ENCODE data around the gene HEY2.

HEY2 gene

GRCh38 chr6:125743604-125744003 is 5.8 kb upstream of the HEY2 start:
- DNase-seq (ENCODE audit: low read depth in 2 of 2) = no peak

DNA sequence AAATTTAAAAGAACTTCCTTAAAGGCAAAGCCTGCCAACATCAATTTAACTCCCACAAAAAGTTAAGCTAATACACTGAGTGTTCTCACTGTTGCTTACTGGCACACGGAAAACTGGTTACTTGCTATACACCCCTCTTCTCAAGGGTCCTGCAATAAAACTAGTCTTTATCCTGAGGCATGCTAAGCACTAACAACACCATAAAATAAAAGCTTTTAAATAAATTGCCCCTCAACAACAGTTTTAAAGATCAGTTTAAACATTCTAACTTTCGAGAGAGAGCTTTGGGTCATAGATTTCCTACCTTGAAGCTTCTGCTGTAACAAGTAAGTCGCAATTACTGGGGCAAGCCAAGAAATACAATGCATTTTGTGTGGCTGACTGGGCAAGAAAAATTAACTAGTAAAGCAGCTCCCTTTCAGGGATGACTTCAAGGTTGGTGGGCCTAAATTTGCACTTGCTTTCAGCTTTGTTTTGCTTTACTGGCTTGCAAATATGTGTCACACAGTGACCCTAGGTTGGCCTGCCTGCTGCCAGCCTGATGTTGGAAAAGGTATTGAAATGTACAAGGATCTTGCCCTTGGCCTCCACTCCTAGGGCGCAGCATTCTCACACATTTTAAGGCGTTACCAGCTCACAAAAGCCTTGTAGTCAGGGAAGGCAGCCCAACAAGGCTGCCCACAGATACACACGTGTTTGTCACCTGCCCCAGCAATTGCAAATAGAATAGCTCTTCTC is 4.0 kb upstream of the HEY2 start:
- no peak for DNase-seq (ENCODE audit: low read depth in 2 of 2)

DNA sequence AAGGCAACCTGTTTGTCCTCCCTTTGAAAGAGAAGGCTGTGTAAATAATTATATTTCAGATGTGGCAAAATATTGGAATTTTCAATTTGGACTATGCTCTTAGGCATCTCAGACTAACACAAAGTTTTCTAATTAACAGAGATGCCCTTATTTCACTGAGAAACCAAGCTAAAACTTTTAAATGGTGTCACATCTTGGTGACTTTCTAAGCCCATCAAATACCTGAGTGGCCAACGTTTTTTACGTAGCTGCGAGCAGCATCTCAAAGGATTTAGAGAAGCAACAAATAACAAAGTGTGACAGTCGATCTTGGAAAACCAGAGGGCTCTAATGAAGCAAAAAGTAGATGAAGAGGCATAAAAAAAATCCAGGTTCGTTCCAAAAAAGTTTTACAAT is 3.4 kb upstream of the HEY2 start:
- DNase-seq (ENCODE audit: low read depth in 2 of 2) = no peak

DNA sequence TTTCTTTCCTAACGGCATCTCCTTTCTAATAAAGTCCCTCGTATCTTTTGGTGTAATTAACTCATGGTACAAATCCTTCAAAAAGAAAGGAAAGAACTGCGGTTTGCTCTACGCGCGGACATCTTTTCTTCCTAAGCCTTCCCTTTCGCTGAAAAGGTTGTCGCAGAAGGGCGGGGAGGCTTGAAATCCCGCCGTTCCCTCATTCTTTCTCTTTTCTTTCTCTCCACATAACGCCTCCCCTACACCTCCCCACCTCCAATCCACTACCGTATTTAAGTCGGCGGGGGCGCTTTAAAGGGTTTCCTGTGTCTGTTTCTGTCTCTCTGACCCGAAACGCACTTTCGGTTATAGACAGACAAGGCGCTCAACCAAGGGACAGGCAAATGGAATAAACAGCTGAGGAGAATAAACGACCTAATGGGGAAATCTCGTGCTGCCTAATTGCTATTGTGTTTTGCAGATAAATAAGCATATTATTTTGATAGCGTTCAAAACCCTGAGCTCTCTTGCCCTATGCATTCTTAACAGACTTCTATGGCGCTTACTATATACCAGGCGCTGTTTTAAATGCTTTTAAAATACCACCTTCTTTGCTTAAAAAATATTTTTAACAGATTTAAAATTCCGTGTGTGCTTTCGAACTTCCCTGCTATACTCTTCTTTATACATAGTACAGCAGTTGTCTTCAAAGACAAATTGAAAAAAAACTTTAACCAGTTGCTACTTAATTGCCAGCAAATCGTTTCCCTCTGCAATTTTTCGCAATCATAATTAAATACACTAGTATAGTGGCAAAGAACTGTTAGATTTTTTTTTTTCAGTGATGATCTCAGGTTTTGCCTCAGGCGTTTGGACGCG is 2.5 kb upstream of the HEY2 start:
- peak in 1 of 2 donors; percentile 54 for DNase-seq (ENCODE audit: low read depth in 2 of 2)

- no peak for DNase-seq (ENCODE audit: low read depth in 2 of 2)
Observed at GRCh38 chr6:125747589-125748405, 1.6 kb upstream of the HEY2 start.

- no peak for DNase-seq (ENCODE audit: low read depth in 2 of 2)
Observed at GRCh38 chr6:125748406-125749172, 843 bp upstream of the HEY2 start.

- no peak for DNase-seq (ENCODE audit: low read depth in 2 of 2)
Observed at GRCh38 chr6:125749865-125750691, 646 bp downstream of the HEY2 start.

GRCh38 chr6:125750692-125751333 is 1.4 kb downstream of the HEY2 start:
- DNase-seq (ENCODE audit: low read depth in 2 of 2) = no peak

DNA sequence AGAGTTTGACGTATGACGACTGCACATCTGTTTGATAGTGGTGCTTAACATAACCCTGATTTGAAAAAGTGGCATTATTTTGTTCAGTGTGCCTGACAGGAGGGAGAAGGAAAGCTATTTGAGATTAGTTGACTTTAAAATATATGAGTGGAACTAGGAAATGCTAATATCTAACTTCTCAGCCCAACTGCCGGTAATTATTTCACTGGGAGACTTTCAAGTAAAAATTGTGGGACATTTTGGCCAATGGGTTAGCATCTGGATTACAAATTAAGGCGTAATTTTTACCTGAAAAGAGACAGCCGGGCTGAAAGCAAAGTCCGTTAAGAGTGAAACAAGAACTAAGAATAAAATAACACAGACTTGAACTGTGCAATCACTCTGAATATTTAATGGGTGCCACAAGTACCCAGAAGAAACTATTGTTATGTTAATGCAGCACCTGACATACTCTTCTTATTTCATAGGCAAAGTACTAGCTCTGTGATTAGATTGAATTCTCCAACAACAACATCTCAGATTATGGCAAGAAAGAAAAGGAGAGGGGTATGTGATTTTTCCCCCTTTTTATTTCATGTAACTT is 2.0 kb downstream of the HEY2 start:
- no peak for DNase-seq (ENCODE audit: low read depth in 2 of 2)

DNA sequence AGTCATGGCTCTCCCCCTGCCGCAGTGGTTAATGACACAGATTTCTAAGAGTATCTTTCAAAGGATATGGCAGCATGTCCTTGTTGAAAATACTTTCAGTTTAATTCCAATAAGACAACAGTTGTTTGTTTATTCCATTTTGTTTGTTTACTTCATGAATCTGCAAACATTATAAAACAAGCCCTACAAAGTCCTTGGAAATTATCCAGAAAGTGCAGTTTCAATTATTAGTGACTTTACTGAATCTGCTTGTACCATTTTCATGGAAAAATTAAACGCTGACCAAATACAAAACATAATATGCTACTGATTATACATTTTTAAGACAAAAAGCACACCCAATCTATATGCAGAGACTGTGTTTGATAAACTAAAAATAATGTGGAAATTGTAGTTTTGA is 3.3 kb downstream of the HEY2 start:
- DNase-seq (ENCODE audit: low read depth in 2 of 2) = no peak

DNA sequence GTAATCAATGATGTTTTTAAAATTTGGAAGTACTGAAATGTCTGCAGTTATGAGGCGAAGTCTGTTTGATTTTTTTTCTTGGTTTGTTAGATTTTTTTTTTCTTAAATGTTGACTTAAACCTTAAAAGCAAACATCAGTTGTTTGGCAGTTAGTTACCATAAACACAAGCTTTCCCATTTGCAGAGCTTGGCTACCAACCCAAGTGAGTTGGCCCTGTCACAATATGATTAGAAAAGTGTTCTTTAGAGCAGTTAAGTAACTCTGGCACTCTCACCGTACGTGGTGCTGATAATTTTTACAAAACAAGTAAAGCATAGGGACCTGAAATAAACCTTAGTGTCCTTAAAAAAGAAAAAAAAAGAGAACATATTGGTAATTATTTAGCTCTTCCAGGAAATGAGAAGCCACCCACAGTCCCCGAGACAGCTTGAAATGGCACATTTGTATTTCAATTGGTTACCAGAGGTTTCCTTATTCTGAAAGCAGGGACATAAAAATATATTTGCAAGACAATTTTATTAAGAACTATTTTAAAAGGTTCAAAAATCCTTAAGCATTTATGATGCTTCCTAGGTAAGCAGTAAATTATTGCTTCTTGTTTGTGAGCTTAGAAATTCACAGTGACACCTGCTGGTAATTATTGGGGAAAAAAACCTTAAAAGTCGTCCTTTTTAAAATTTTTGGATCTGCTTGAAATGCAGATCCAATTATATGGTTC is 3.9 kb downstream of the HEY2 start:
- DNase-seq (ENCODE audit: low read depth in 2 of 2) = no peak

DNA sequence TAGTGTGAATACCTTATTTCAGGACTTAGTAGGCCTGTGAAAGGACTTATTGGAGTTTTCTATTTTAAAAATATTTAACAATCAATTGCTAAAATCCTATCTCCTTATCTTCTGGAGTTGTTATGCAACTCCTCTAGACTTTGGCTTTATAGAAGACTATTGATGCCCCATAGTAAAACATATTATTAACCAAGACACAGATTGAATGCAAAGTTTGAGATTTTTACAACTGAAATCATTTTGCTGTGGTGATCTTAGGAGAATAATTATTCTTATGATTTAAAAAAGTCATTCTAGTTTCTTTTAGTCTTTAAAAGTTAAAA is 4.5 kb downstream of the HEY2 start:
- no peak for DNase-seq (ENCODE audit: low read depth in 2 of 2)

GRCh38 chr6:125754566-125754965 is 5.1 kb downstream of the HEY2 start:
- DNase-seq (ENCODE audit: low read depth in 2 of 2) = no peak

GRCh38 chr6:125759184-125759902 is 9.9 kb downstream of the HEY2 start:
- no peak for DNase-seq (ENCODE audit: low read depth in 2 of 2)

DNA sequence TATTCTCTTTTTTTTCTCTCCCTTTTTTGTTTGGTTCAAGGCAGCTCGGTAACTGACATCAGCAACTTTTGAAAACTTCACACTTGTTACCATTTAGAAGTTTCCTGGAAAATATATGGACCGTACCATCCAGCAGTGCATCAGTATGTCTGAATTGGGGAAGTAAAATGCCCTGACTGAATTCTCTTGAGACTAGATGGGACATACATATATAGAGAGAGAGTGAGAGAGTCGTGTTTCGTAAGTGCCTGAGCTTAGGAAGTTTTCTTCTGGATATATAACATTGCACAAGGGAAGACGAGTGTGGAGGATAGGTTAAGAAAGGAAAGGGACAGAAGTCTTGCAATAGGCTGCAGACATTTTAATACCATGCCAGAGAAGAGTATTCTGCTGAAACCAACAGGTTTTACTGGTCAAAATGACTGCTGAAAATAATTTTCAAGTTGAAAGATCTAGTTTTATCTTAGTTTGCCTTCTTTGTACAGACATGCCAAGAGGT is 10.6 kb downstream of the HEY2 start:
- no peak for DNase-seq (ENCODE audit: low read depth in 2 of 2)

DNA sequence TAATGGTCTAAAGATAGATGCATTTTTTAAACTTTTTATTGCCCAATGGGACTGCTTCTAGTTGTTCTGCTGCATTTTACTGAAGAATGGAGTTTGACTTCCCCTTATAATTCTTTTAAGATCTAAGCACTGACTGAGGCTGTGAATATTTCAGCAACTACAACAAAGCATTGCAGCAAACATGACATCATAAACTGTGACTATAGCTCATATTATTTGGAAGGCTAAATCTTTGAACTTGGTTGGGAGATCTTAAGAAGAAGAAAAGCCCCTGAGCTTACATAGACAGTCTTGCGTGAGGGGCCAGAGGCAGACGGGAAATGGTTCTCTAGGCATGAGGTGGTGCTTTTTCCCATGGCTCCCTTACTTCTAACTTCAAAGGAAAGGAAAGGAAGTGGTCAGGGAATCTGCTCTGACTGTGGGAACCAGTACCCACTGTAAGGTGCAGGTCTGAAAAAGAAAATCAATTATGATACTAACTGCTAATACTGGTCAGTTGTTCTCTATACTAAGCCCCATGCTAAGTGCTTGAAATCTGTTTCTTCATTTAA is 14.8 kb downstream of the HEY2 start:
- no peak for DNase-seq (ENCODE audit: low read depth in 2 of 2)

GRCh38 chr6:125765944-125766343 is 16.5 kb downstream of the HEY2 start:
- no peak for DNase-seq (ENCODE audit: low read depth in 2 of 2)

- DNase-seq (ENCODE audit: low read depth in 2 of 2) = no peak
Observed at GRCh38 chr6:125766641-125767040, 17.2 kb downstream of the HEY2 start.
